K562 (cell line): Measurements from ENCODE around the gene RGS6. TPM values are rescaled to one million over a fixed set of nuclear protein-coding genes. Genes with fewer than 3 reads are reported as not detected.

Source experiments
- CBFA2T2 ChIP-seq: fragments of 450-650 bp; conservative IDR thresholded peaks from 2 replicates; pipeline ENCODE4 v1.6.1; 2017; ENCODE audit warnings: mild to moderate bottlenecking
- ZBTB40 ChIP-seq, 2 experiments: fragments of 450-650 bp in 1 of 2; sonication (generic) in 1 of 2; formaldehyde crosslinking in 1 of 2; IDR thresholded peaks; 2 replicates each; pipeline versions ENCODE4 v1.7.1 to v1.9.0; 2016 to 2022; ENCODE audit warnings: inconsistent platforms in 1 of 2, mild to moderate bottlenecking in 1 of 2, missing genetic modification reagents in 1 of 2
- ZNF354B ChIP-seq: fragments of 250-450 bp; sonication (Bioruptor Pico); IDR thresholded peaks from 2 replicates; pipeline ENCODE4 v1.4.0; 2020
- polyA plus RNA-seq, 8 experiments: library from polyadenylated mRNA; depleted of rRNA in 4 of 8; stranded (reverse) in 5 of 8; unstranded in 3 of 8; fragments of >200 nt; fragmentation: Nextera tagmentation in 2 of 8; fragmentation: Illumina TruSeq in 1 of 8; extraction: Ambion mirVana in 2 of 8; extraction: Trizol in 1 of 8; gene quantifications; 2 replicates each; pipeline versions ENCODE4 v1.2.1 to v1.2.3, GENCODE V29; 2011 to 2014; ENCODE audit warnings: inconsistent platforms in 1 of 8, missing spikeins in 1 of 8
- total RNA-seq, 7 experiments: library from RNA; depleted of rRNA in 6 of 7; stranded (reverse); fragments of >200 nt in 6 of 7; fragmentation: Illumina TruSeq in 2 of 7; extraction: Trizol in 2 of 7; gene quantifications; 2 replicates each; pipeline versions ENCODE4 v1.2.1 to v1.2.3, GENCODE V29; 2011 to 2021; ENCODE audit warnings: low replicate concordance in 1 of 7

The RGS6 gene
- total and polyA plus RNA-seq, 9 of the 15 experiments (the other 6 are each of a cell fraction or from before 2014, with no cell fraction given): not detected

DNA sequence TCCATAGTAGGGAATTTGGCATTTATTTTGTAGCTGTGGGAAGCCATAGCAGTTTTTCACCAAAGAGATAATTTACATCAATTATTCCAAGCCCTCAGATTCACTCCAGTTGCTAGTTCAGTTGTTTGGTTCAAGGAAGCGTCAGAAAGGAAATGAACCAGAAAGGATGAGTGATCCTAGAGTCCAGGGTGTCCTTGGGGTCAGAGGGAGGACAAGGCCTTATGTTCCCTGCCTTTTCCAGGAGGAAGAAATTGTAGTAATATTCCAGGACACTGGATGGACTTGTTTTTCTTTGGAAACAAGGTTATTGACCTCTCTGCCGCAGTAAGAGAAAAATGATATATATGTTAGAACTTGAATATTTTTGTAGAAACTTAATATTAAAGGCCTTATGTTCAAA lies 409.5 kb downstream of the RGS6 start (continued):
- TF ChIP-seq ZBTB40 (IDR thresholded peaks at IDR 0.05) (no peak), ZBTB40 (CRISPR knock-in tag; IDR thresholded peaks at IDR 0.05) (no peak), ZNF354B (no peak), CBFA2T2 (no peak)
- TF ChIP-seq, all 486 proteins: peak for 0
